Adipose tissue (tissue), 3 donors: Measurements from ENCODE around the gene LRRC4B. TPM values are rescaled to one million over a fixed set of nuclear protein-coding genes. Genes with fewer than 3 reads are reported as not detected.
"Not testable (repeated sequence)": the region's sequence is repeated elsewhere in the genome, so short reads cannot be mapped to it uniquely, and the experiment has no call there.

Experiments
- H3K27ac ChIP-seq: one replicate; pipeline ENCODE4 v1.5.1; 2013; ENCODE audit warnings: low read depth, low read length
- WGBS, 3 donors: extraction: QIAGEN DNeasy Blood & Tissue Kit; methylation state at CpG; one replicate each; pipeline ENCODE4 v1.1.7; 2013; 5-methylcytosine and 5-hydroxymethylcytosine counted together
- polyA plus RNA-seq, 3 donors: library from polyadenylated mRNA; stranded (reverse); fragments of 200-250 nt; gene quantifications; one replicate each; pipeline ENCODE4 v1.2.3, GENCODE V29; 2013
- donor health status: healthy with polysubstance abuse.
- donor health status: Bipolar disorder and iron deficiency.
- donor health status: healthy.

LRRC4B gene
- polyA plus RNA-seq, 3 donors, result 0.52 to 3.0 (median 1.6) TPM

GRCh38 chr19:50481351-50482149 lies 86.7 kb downstream of the LRRC4B start:
- WGBS, 3 donors, result 94 to 95% (median 94%) methylated on average over 23 to 27 of the region's 27 CpGs

GRCh38 chr19:50480281-50481111 lies 87.7 kb downstream of the LRRC4B start:
- 88 to 97% (median 91%) methylated on average over 26 to 37 of the region's 37 CpGs for WGBS, 3 donors
- no peak overlapping the region for H3K27ac ChIP-seq

More at GRCh38 chr19:50481351-50482149, 86.7 kb downstream of the LRRC4B start:
- H3K27ac ChIP-seq, result no peak overlapping the region

DNA sequence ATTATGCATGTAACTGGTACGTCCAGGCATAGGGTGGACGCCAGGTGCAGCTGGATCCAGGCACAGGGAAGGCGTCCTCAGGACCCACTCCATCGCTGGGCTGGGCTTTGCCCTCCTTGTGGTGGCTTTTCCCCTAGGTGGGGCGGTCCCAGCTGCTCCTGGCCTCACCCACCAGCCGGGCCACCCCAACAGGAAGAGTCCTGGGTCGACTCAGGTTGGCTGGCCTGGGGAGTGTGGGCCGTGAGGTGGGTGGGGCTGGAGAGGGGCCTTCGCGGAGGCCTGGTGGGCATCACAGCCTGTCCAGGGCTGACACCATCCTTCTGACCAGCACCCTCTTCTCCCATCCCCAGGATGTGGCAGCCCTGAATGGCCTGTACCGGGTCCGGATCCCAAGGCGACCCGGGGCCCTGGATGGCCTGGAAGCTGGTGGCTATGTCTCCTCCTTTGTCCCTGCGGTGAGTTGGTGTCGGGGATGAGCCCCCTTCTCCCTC lies 88.4 kb downstream of the LRRC4B start:
- WGBS, 3 donors, result 95 to 96% (median 96%) methylated on average over 16 of the region's 16 CpGs
- no peak overlapping the region for H3K27ac ChIP-seq

GRCh38 chr19:50478901-50479715 lies 89.1 kb downstream of the LRRC4B start:
- H3K27ac ChIP-seq, result no peak overlapping the region
- WGBS, 3 donors, result 88 to 92% (median 91%) methylated on average over 18 to 19 of the region's 19 CpGs

GRCh38 chr19:50477751-50478515 lies 90.3 kb downstream of the LRRC4B start:
- 92 to 96% (median 95%) methylated on average over 17 of the region's 17 CpGs for WGBS, 3 donors
- H3K27ac ChIP-seq, result no peak overlapping the region

- H3K27ac ChIP-seq, result no peak overlapping the region
- WGBS, 3 donors, result 19 to 26% (median 20%) methylated on average over 20 of the region's 20 CpGs
These were observed 91.4 kb downstream of the LRRC4B start for GRCh38 chr19:50476907-50477238.

DNA sequence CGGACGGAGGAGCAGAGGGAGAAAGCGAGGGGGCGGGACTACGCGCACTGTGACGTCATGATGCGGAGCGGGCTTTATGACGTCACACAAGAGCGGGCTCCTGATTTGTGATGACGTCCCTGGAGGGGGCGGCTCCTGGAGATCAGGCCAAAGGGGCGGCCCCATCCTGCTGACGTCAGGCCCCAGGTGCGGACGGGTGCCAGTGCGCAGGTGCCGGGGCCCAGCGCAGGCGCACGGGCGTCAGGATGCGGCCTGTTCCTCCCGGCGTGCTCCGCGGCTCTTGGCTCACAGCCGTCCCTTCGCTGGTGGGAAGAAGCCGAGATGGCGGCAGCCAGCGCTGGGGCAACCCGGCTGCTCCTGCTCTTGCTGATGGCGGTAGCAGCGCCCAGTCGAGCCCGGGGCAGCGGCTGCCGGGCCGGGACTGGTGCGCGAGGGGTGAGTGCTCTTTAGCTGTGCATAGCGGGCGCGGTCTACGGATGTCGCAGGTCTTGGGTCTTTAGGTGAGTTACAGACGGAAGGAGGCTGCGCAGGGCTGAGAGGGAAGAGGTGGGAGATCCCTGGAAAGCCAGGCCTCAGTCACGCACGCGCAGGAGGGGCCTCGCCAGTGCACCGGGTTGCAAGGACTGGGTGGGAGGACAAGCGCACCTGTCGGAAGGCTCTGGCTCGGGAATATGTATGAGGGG lies 91.9 kb downstream of the LRRC4B start, which contains the start of the genes EMC10 and GARIN5A:
TSS of gene EMC10 (plus strand) at position 284 of the 683 bp plus-strand sequence. CDS start at position 322, 38 bp downstream.
TSS of gene GARIN5A (minus strand) at position 625 of the 683 bp plus-strand sequence. CDS start at position 165, 460 bp downstream.
- no peak within 1 kb of the TSS for H3K27ac ChIP-seq
- 2 to 4% (median 3%) methylated on average over 48 to 58 of the region's 58 CpGs for WGBS, 3 donors

DNA sequence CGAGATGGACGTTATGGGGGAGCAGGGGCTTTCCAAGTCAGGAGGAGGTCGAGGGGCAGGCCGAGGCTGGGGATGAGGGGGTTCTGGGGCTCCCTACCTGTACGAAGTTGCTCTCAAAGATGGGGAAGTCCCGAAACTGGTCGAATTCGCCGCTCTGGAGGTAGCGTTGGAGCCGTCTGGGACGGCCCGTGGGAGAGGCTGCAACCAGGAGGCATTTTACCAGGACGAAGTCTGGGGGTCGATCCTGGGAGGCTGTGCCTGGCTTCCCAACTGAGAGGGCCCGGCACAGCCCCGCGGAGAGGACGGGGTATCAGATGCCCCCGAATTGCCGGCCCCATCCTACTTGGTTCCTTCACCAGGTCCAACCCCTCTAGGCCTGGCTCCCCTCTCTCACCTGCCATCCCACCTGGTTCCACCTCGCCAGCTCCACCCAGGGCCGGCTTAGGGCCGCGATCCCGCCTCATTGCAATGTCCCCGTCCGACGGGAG lies 92.5 kb downstream of the LRRC4B start:
- no peak overlapping the region for H3K27ac ChIP-seq

GRCh38 chr19:50475101-50475568 lies 93.1 kb downstream of the LRRC4B start:
- no peak overlapping the region for H3K27ac ChIP-seq
- 73 to 82% (median 77%) methylated on average over 12 of the region's 12 CpGs for WGBS, 3 donors

More for the DNA sequence above, 92.5 kb downstream of the LRRC4B start:
- WGBS, 3 donors, result 66 to 77% (median 73%) methylated on average over 22 to 29 of the region's 29 CpGs

DNA sequence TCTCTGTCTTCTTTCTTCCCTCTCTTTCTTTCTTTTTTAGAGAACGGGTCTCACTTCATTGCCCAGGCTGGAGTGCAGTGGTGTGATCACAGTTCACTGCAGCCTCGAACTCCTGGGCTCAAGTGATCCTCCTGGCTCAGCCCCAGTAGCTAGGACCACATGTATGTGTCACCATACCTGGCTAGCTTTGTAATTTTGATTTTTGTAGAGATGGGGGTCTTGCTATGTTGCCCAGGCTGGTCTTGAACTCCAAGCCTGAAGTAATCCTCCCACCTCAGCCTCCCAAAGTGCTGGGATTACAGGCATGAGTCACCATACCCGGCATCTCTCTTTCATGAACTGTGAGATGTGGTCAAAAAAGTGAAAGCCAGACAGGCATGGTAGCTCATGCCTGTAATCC lies 94.9 kb downstream of the LRRC4B start:
- 69 to 75% (median 74%) methylated on average over 3 of the region's 3 CpGs for WGBS, 3 donors
- H3K27ac ChIP-seq, result not testable (repeated sequence)

DNA sequence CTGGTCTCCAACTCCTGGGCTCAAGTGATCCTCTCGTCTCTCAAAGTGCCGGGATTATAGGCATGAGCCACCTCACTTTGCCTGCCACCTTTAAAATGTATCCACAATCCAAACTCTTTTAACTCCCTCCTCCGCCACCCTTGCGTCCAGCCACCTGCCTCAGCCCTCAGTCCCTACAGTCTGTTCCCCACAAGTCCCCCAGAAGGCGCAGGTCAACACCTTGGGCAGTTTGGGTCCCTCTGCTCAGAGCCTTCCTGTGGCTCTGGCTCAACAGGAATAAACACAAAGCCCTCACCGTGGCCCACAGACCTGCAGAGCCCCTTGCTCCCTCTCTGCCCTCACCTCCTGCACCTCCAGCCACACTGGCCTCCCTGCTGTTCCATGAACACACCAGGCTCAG lies 99.4 kb downstream of the LRRC4B start:
- WGBS, 3 donors, result 86 to 90% (median 87%) methylated on average over 6 of the region's 6 CpGs
- H3K27ac ChIP-seq, result no peak overlapping the region

- no peak overlapping the region for H3K27ac ChIP-seq
- WGBS, 3 donors, result 72 to 81% (median 76%) methylated on average over 18 of the region's 18 CpGs
These were observed 100.7 kb downstream of the LRRC4B start for GRCh38 chr19:50467566-50467965.

Other genes starting within 250 kb of the LRRC4B start
- gene KCNC3, start 239.1 kb downstream of the LRRC4B start, polyA plus RNA-seq, result 1 to 10 TPM in 1 of 3 donors, under 1 TPM in 2; 0.51 to 1.4 (median 0.67) TPM
- gene NAPSA, start 202.8 kb downstream of the LRRC4B start, polyA plus RNA-seq, result 1 to 10 TPM in 2 of 3 donors, under 1 TPM in 1; 0.28 to 2.1 (median 1.4) TPM
- 10 to 100 TPM; 37.0 to 87.1 (median 79.2) TPM for gene NR1H2, start 192.0 kb downstream of the LRRC4B start, polyA plus RNA-seq
- 10 to 100 TPM; 12.1 to 23.8 (median 13.5) TPM for gene POLD1, start 184.1 kb downstream of the LRRC4B start, polyA plus RNA-seq
- 1 to 10 TPM in 1 of 3 donors, under 1 TPM in 2; 0.34 to 1.4 (median 0.46) TPM for gene SPIB, start 149.5 kb downstream of the LRRC4B start, polyA plus RNA-seq
- under 1 TPM; 0.06 to 0.34 (median 0.15) TPM for gene MYBPC2, start 135.5 kb downstream of the LRRC4B start, polyA plus RNA-seq
- gene EMC10, start 91.9 kb downstream of the LRRC4B start, polyA plus RNA-seq, result 10 to 100 TPM; 42.4 to 75.0 (median 69.1) TPM
- 1 to 10 TPM in 2 of 3 donors, under 1 TPM in 1; 0.68 to 2.7 (median 1.8) TPM for gene GARIN5A, start 91.6 kb downstream of the LRRC4B start, polyA plus RNA-seq
- gene JOSD2, start 57.2 kb downstream of the LRRC4B start, polyA plus RNA-seq, result 10 to 100 TPM; 34.9 to 61.6 (median 56.8) TPM
- under 1 TPM in 1 of 3 donors, not detected in 2; 0.36 TPM for gene ASPDH, start 54.5 kb downstream of the LRRC4B start, polyA plus RNA-seq
- under 1 TPM; 0.07 to 0.24 (median 0.11) TPM for gene SYT3, start 71.4 kb upstream of the LRRC4B start, polyA plus RNA-seq
- gene C19orf81, start 81.0 kb upstream of the LRRC4B start, polyA plus RNA-seq, result 1 to 10 TPM in 1 of 3 donors, not detected in 2; 1.5 TPM
- 1 to 10 TPM in 1 of 3 donors, under 1 TPM in 2; 0.02 to 1.1 (median 0.33) TPM for gene SHANK1, start 151.4 kb upstream of the LRRC4B start, polyA plus RNA-seq
- 10 to 100 TPM in 1 of 3 donors, 1 to 10 TPM in 2; 4.8 to 11.4 (median 5.3) TPM for gene CLEC11A, start 154.9 kb upstream of the LRRC4B start, polyA plus RNA-seq
- not detected for gene GPR32, start 202.0 kb upstream of the LRRC4B start, polyA plus RNA-seq
- not detected for gene ACP4, start 222.0 kb upstream of the LRRC4B start, polyA plus RNA-seq